Neural progenitor cell (in vitro differentiated cells): Measurements from ENCODE around the gene MRNIP. TPM values are rescaled to one million over a fixed set of nuclear protein-coding genes. Genes with fewer than 3 reads are reported as not detected.

Experiments
- DNase-seq: peaks from one replicate; pipeline ENCODE4 v3.0.0-alpha.2; 2016; ENCODE audit warnings: low spot score
- H2AFZ ChIP-seq: fragments of 200-600 bp; sonication (generic); replicated peaks from 2 replicates; pipeline ENCODE4 v1.6.1; 2016; ENCODE audit warnings: antibody characterized with exemption
- H3F3A ChIP-seq: fragments of 200-600 bp; sonication (generic); 2 replicates; pipeline ENCODE4 v1.6.1; 2016; ENCODE audit warnings: antibody characterized with exemption, low read depth
- H3K27ac ChIP-seq: fragments of 200-600 bp; sonication (generic); 2 replicates; pipeline ENCODE4 v1.5.1; 2016; ENCODE audit warnings: mild to moderate bottlenecking
- H3K27me3 ChIP-seq: fragments of 200-600 bp; sonication (generic); 2 replicates; pipeline ENCODE4 v1.6.1; 2016; ENCODE audit warnings: mild to moderate bottlenecking, moderate library complexity
- H3K36me3 ChIP-seq: fragments of 200-600 bp; sonication (generic); 2 replicates; pipeline ENCODE4 v1.5.1; 2016
- H3K4me1 ChIP-seq: fragments of 200-600 bp; sonication (generic); 2 replicates; pipeline ENCODE4 v1.6.1; 2016; ENCODE audit warnings: mixed run types
- H3K4me2 ChIP-seq: fragments of 200-600 bp; sonication (generic); 2 replicates; pipeline ENCODE4 v1.6.1; 2016
- H3K4me3 ChIP-seq: fragments of 200-600 bp; sonication (generic); 2 replicates; pipeline ENCODE4 v1.5.1; 2016
- H3K79me2 ChIP-seq: fragments of 200-600 bp; sonication (generic); 2 replicates; pipeline ENCODE4 v1.6.1; 2016; ENCODE audit warnings: low read depth
- H3K9ac ChIP-seq: fragments of 200-600 bp; sonication (generic); 2 replicates; pipeline ENCODE4 v1.6.1; 2016
- H3K9me3 ChIP-seq: fragments of 200-600 bp; sonication (generic); 2 replicates; pipeline ENCODE4 v1.5.1; 2016; ENCODE audit warnings: low read depth
- H4K20me1 ChIP-seq: fragments of 200-600 bp; sonication (generic); 2 replicates; pipeline ENCODE4 v1.6.1; 2016; ENCODE audit warnings: low read depth
- H3K27ac Mint-ChIP-seq: 3 replicates; pipeline ENCODE4 v1.8.0; 2021; ENCODE audit warnings: mixed read lengths
- H3K27me3 Mint-ChIP-seq: 2 replicates; pipeline ENCODE4 v1.8.0; 2022; ENCODE audit warnings: low read depth, mild to moderate bottlenecking, inconsistent platforms, moderate library complexity, mixed read lengths; ENCODE audit not compliant: insufficient read depth
- H3K36me3 Mint-ChIP-seq: 3 replicates; pipeline ENCODE4 v1.8.0; 2021; ENCODE audit warnings: mixed read lengths
- H3K4me1 Mint-ChIP-seq: 3 replicates; pipeline ENCODE4 v1.8.0; 2021; ENCODE audit warnings: mixed read lengths
- H3K4me3 Mint-ChIP-seq: 3 replicates; pipeline ENCODE4 v1.8.0; 2021; ENCODE audit warnings: mild to moderate bottlenecking, moderate library complexity, mixed read lengths
- H3K9me3 Mint-ChIP-seq: 3 replicates; pipeline ENCODE4 v1.8.0; 2020; ENCODE audit warnings: mixed read lengths
- EZH2 ChIP-seq: fragments of 200-600 bp; sonication (generic); IDR thresholded peaks from 2 replicates; pipeline ENCODE4 v1.6.1; 2017; ENCODE audit warnings: antibody characterized with exemption, mild to moderate bottlenecking, moderate library complexity
- EZH2phosphoT487 ChIP-seq: fragments of 200-600 bp; sonication (generic); IDR thresholded peaks from 2 replicates; pipeline ENCODE4 v1.6.1; 2017; ENCODE audit warnings: antibody characterized with exemption
- total RNA-seq: library from RNA; depleted of rRNA; stranded (reverse); fragments of >200 nt; gene quantifications from 2 replicates; pipeline ENCODE4 v1.2.3, GENCODE V29; 2015; ENCODE audit warnings: low replicate concordance
- TF ChIP-seq, protein P1 (sequence below): fragments of 200-600 bp; sonication (generic); IDR thresholded peaks from 2 replicates; pipeline ENCODE4 v1.5.1; 2017; ENCODE audit warnings: antibody characterized with exemption, mild to moderate bottlenecking

The MRNIP gene
- total RNA-seq, 1 donor from 2014 or later, result 68.5 TPM

DNA sequence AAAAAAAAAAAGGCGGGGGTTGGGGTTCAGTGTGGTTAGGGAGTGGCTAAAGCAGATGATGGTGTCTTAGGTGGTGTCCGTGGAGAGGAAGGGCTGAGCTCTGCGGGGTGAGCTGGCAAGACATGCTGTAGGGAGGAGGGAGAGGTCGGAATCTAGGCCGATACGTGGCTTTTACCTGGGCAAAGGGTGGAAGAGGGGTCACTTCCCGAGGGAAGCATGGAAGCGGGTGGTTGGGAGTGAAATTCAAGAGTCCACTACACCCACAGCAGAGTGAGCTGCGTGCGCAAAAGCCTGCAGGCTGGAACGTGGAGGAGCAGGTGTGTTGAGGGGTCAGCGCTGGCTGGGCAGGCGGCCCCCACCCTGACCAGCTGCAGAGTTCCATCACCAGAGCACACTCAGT, 31.3 kb upstream of the MRNIP start:
- no peak overlapping the region for H3K4me3 ChIP-seq
- TF ChIP-seq EZH2 (no peak), EZH2phosphoT487 (no peak)
- TF ChIP-seq, protein P1, sequence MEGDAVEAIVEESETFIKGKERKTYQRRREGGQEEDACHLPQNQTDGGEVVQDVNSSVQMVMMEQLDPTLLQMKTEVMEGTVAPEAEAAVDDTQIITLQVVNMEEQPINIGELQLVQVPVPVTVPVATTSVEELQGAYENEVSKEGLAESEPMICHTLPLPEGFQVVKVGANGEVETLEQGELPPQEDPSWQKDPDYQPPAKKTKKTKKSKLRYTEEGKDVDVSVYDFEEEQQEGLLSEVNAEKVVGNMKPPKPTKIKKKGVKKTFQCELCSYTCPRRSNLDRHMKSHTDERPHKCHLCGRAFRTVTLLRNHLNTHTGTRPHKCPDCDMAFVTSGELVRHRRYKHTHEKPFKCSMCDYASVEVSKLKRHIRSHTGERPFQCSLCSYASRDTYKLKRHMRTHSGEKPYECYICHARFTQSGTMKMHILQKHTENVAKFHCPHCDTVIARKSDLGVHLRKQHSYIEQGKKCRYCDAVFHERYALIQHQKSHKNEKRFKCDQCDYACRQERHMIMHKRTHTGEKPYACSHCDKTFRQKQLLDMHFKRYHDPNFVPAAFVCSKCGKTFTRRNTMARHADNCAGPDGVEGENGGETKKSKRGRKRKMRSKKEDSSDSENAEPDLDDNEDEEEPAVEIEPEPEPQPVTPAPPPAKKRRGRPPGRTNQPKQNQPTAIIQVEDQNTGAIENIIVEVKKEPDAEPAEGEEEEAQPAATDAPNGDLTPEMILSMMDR, result no peak
- no peaks in the 10 kb centered on the region for H3K27me3 ChIP-seq
- peak overlapping the region; percentile 33 for H3K27ac Mint-ChIP-seq
- H3K4me1 ChIP-seq, result no peaks in the 10 kb centered on the region
- peaks cover 42% of the 10 kb centered on the region for H3K36me3 Mint-ChIP-seq
- H3K9me3 Mint-ChIP-seq, result peaks cover 9% of the 10 kb centered on the region
- H3K27me3 Mint-ChIP-seq, result peaks cover 2% of the 10 kb centered on the region
- H3K4me3 Mint-ChIP-seq, result no peak overlapping the region
- H3K9ac ChIP-seq, result no peak overlapping the region
- no peak overlapping the region for H2AFZ ChIP-seq
- no peaks in the 10 kb centered on the region for H4K20me1 ChIP-seq
- H3K4me1 Mint-ChIP-seq, result no peaks in the 10 kb centered on the region
- H3K79me2 ChIP-seq, result no peaks in the 10 kb centered on the region
- DNase-seq, result no peak
- no peak overlapping the region for H3K27ac ChIP-seq
- no peaks in the 10 kb centered on the region for H3K9me3 ChIP-seq
- H3K36me3 ChIP-seq, result peaks cover 2% of the 10 kb centered on the region
- H3F3A ChIP-seq, result no peaks in the 10 kb centered on the region
- H3K4me2 ChIP-seq, result no peak overlapping the region

DNA sequence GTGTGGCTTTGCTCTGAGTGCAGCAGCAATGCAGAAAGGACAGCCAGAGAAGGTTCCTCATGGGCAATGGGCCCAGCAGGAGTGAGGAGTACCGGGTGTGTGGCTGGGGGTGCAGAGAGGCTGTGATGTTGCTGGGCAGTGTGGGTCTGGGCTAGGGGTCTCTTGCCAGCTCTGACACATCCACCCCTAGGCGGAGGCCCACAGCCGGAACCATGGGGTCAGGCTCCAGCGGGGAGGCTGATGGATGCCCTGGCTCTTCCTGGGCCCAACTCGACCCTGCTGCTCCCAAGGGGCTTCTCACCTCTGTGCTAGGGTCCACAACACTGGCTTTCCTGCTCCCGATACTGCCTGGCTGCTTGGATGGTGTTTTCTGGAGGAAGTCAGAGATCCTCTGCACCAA, 29.2 kb upstream of the MRNIP start:
- H3K27ac ChIP-seq, result no peak overlapping the region
- Mint-ChIP-seq H3K36me3 (peaks cover 61% of the 10 kb centered on the region), H3K4me1 (no peaks in the 10 kb centered on the region)

GRCh38 chr5:179887095-179887494, 28.5 kb upstream of the MRNIP start:
- Histone ChIP-seq H3K4me1 (no peaks in the 10 kb centered on the region), H3K36me3 (peaks cover 16% of the 10 kb centered on the region), H3K9me3 (peaks cover 15% of the 10 kb centered on the region), H3K4me2 (no peak overlapping the region), H3K27me3 (no peaks in the 10 kb centered on the region), H3K9ac (no peak overlapping the region), H2AFZ (no peak overlapping the region), H3K27ac (no peak overlapping the region), H3K79me2 (no peaks in the 10 kb centered on the region), H4K20me1 (no peaks in the 10 kb centered on the region), H3F3A (no peaks in the 10 kb centered on the region), H3K4me3 (no peak overlapping the region)
- DNase-seq, result no peak
- Mint-ChIP-seq H3K4me1 (no peaks in the 10 kb centered on the region), H3K4me3 (no peak overlapping the region), H3K9me3 (peaks cover 30% of the 10 kb centered on the region), H3K27ac (peak overlapping the region; percentile 31), H3K36me3 (peaks cover 65% of the 10 kb centered on the region), H3K27me3 (peaks cover 2% of the 10 kb centered on the region)
- TF ChIP-seq, protein P1, result no peak
- TF ChIP-seq EZH2phosphoT487 (no peak), EZH2 (no peak)

More for the DNA sequence above, 29.2 kb upstream of the MRNIP start:
- Mint-ChIP-seq H3K4me3 (no peak overlapping the region), H3K27me3 (peaks cover 2% of the 10 kb centered on the region), H3K27ac (no peak overlapping the region), H3K9me3 (peaks cover 24% of the 10 kb centered on the region)
- Histone ChIP-seq H4K20me1 (no peaks in the 10 kb centered on the region), H3K4me3 (no peak overlapping the region), H3K4me1 (no peaks in the 10 kb centered on the region), H3K9me3 (peaks cover 15% of the 10 kb centered on the region), H3K27me3 (no peaks in the 10 kb centered on the region), H3K79me2 (no peaks in the 10 kb centered on the region), H3K9ac (no peak overlapping the region), H2AFZ (no peak overlapping the region), H3K4me2 (no peak overlapping the region), H3K36me3 (peaks cover 16% of the 10 kb centered on the region), H3F3A (no peaks in the 10 kb centered on the region)
- DNase-seq, result no peak
- TF ChIP-seq, protein P1, result no peak
- no peak for TF ChIP-seq EZH2phosphoT487
